HEK293 (cell line): ENCODE measurements around the gene IZUMO1.

ENCODE experiments used
- CTCF ChIA-PET: fragments of 350-600 bp; formaldehyde crosslinking; extraction: SDS; loops from one replicate; lab custom pipeline; 2021; ENCODE audit warnings: antibody characterized with exemption; lab: Yijun Ruan, JAX
- POLR2A ChIA-PET: fragments of 300-600 bp; formaldehyde crosslinking; extraction: SDS; loops from one replicate; lab custom pipeline; 2020; ENCODE audit warnings: antibody characterized with exemption, inconsistent platforms; lab: Yijun Ruan, JAX
- H3K27ac ChIP-seq: fragments of 200-500 bp; sonication (Bioruptor generic); 2 replicates; pipeline ENCODE4 v1.5.1; 2014; ENCODE audit warnings: low read depth, low read length, control low read depth, inconsistent platforms; ENCODE audit errors: extremely low read depth
- H3K36me3 ChIP-seq, 2 experiments: fragments of 200-500 bp in 1 of 2; sonication (Bioruptor generic) in 1 of 2; 1 replicate in 1 of 2; 2 replicates in 1 of 2; pipeline ENCODE4 v1.5.1; 2014 to 2017; ENCODE audit warnings: inconsistent platforms in 2 of 2, low read length in 2 of 2; ENCODE audit not compliant: control insufficient read depth in 2 of 2, insufficient read depth in 1 of 2
- H3K4me1 ChIP-seq: fragments of 200-500 bp; sonication (Bioruptor generic); 2 replicates; pipeline ENCODE4 v1.5.1; 2014; ENCODE audit warnings: mild to moderate bottlenecking, low read length, inconsistent platforms; ENCODE audit not compliant: control insufficient read depth, insufficient read depth
- H3K4me3 ChIP-seq: 2 replicates; pipeline ENCODE4 v1.5.1; 2011; ENCODE audit warnings: low read depth, mild to moderate bottlenecking, control low read depth, low read length, moderate library complexity
- H3K9me3 ChIP-seq: fragments of 200-500 bp; sonication (Bioruptor generic); 2 replicates; pipeline ENCODE4 v1.5.1; 2014; ENCODE audit warnings: low read depth, low read length, inconsistent platforms; ENCODE audit not compliant: control insufficient read depth, insufficient read depth
- CTCF ChIP-seq: fragments of 450-650 bp; formaldehyde crosslinking; IDR thresholded peaks from 2 replicates; pipeline ENCODE4 v1.5.1; 2016; ENCODE audit warnings: missing biosample characterization, missing genetic modification characterization
- FEZF1 ChIP-seq: fragments of 450-650 bp; formaldehyde crosslinking; IDR thresholded peaks from 2 replicates; pipeline ENCODE4 v1.5.1; 2016; ENCODE audit warnings: missing biosample characterization, missing genetic modification characterization
- GFI1B ChIP-seq: fragments of 450-650 bp; formaldehyde crosslinking; IDR thresholded peaks from 2 replicates; pipeline ENCODE4 v1.5.1; 2016; ENCODE audit warnings: missing biosample characterization, missing genetic modification characterization
- GLI2 ChIP-seq: fragments of 450-650 bp; formaldehyde crosslinking; IDR thresholded peaks from 2 replicates; pipeline ENCODE4; 2017; ENCODE audit warnings: missing biosample characterization, missing genetic modification characterization, low read depth, borderline replicate concordance
- GLIS2 ChIP-seq: fragments of 450-650 bp; formaldehyde crosslinking; IDR thresholded peaks from 2 replicates; pipeline ENCODE4 v1.5.1; 2016; ENCODE audit warnings: missing biosample characterization, missing genetic modification characterization
- INSM2 ChIP-seq: fragments of 450-650 bp; formaldehyde crosslinking; IDR thresholded peaks from 2 replicates; pipeline ENCODE4 v1.5.1; 2016; ENCODE audit warnings: missing biosample characterization, missing genetic modification characterization
- KLF16 ChIP-seq: fragments of 450-650 bp; formaldehyde crosslinking; IDR thresholded peaks from 2 replicates; pipeline ENCODE4 v1.5.1; 2017; ENCODE audit warnings: missing biosample characterization, missing genetic modification characterization
- KLF17 ChIP-seq: fragments of 450-650 bp; formaldehyde crosslinking; IDR thresholded peaks from 2 replicates; pipeline ENCODE4 v1.5.1; 2016; ENCODE audit warnings: missing biosample characterization, missing genetic modification characterization
- MYNN ChIP-seq: fragments of 450-650 bp; formaldehyde crosslinking; IDR thresholded peaks from 2 replicates; pipeline ENCODE4 v1.5.1; 2016; ENCODE audit warnings: missing biosample characterization, missing genetic modification characterization, borderline replicate concordance
- PRDM1 ChIP-seq: fragments of 450-650 bp; formaldehyde crosslinking; IDR thresholded peaks from 2 replicates; pipeline ENCODE4; 2016; ENCODE audit warnings: missing biosample characterization, missing genetic modification characterization
- SALL2 ChIP-seq: fragments of 450-650 bp; formaldehyde crosslinking; IDR thresholded peaks from 2 replicates; pipeline ENCODE4 v1.5.0; 2017; ENCODE audit warnings: missing biosample characterization, mild to moderate bottlenecking, missing genetic modification characterization, borderline replicate concordance
- SCRT2 ChIP-seq: fragments of 450-650 bp; formaldehyde crosslinking; IDR thresholded peaks from 2 replicates; pipeline ENCODE4 v1.5.1; 2016; ENCODE audit warnings: missing biosample characterization, missing genetic modification characterization
- SP2 ChIP-seq: fragments of 450-650 bp; formaldehyde crosslinking; IDR thresholded peaks from 2 replicates; pipeline ENCODE4 v1.5.1; 2016; ENCODE audit warnings: missing biosample characterization, missing genetic modification characterization
- ZBTB20 ChIP-seq: fragments of 450-650 bp; formaldehyde crosslinking; IDR thresholded peaks from 2 replicates; pipeline ENCODE4 v1.5.1; 2016; ENCODE audit warnings: missing biosample characterization, missing genetic modification characterization
- ZBTB21 ChIP-seq: fragments of 450-650 bp; formaldehyde crosslinking; IDR thresholded peaks from 2 replicates; pipeline ENCODE4 v1.5.1; 2017; ENCODE audit warnings: missing biosample characterization, missing genetic modification characterization
- ZBTB7A ChIP-seq: fragments of 450-650 bp; formaldehyde crosslinking; IDR thresholded peaks from 2 replicates; pipeline ENCODE4 v1.5.1; 2016; ENCODE audit warnings: low read depth, missing biosample characterization, missing genetic modification characterization
- ZFHX2 ChIP-seq: fragments of 450-650 bp; formaldehyde crosslinking; conservative IDR thresholded peaks from 2 replicates; pipeline ENCODE4 v1.5.1; 2016; ENCODE audit warnings: missing biosample characterization, missing genetic modification characterization
- ZIC2 ChIP-seq: fragments of 450-650 bp; formaldehyde crosslinking; IDR thresholded peaks from 2 replicates; pipeline ENCODE4 v1.5.1; 2016; ENCODE audit warnings: missing biosample characterization, missing genetic modification characterization
- ZNF10 ChIP-seq: fragments of 450-650 bp; formaldehyde crosslinking; IDR thresholded peaks from 2 replicates; pipeline ENCODE4 v1.5.1; 2017; ENCODE audit warnings: missing biosample characterization, missing genetic modification characterization
- ZNF175 ChIP-seq: fragments of 450-650 bp; formaldehyde crosslinking; IDR thresholded peaks from 2 replicates; pipeline ENCODE4 v1.5.1; 2016; ENCODE audit warnings: missing biosample characterization, missing genetic modification characterization
- ZNF202 ChIP-seq: fragments of 450-650 bp; formaldehyde crosslinking; IDR thresholded peaks from 2 replicates; pipeline ENCODE4 v1.5.1; 2016; ENCODE audit warnings: missing biosample characterization, missing genetic modification characterization, borderline replicate concordance
- ZNF23 ChIP-seq: fragments of 450-650 bp; formaldehyde crosslinking; IDR thresholded peaks from 2 replicates; pipeline ENCODE4 v1.5.1; 2016; ENCODE audit warnings: missing biosample characterization, missing genetic modification characterization, borderline replicate concordance
- ZNF239 ChIP-seq: fragments of 450-650 bp; formaldehyde crosslinking; IDR thresholded peaks from 2 replicates; pipeline ENCODE4 v1.5.1; 2016; ENCODE audit warnings: missing biosample characterization, missing genetic modification characterization
- ZNF26 ChIP-seq: fragments of 450-650 bp; formaldehyde crosslinking; IDR thresholded peaks from 2 replicates; pipeline ENCODE4 v1.5.1; 2016; ENCODE audit warnings: missing biosample characterization, missing genetic modification characterization
- ZNF292 ChIP-seq: fragments of 450-650 bp; formaldehyde crosslinking; IDR thresholded peaks from 2 replicates; pipeline ENCODE4 v1.5.1; 2016; ENCODE audit warnings: low read depth, missing biosample characterization, missing genetic modification characterization, borderline replicate concordance
- ZNF362 ChIP-seq: fragments of 450-650 bp; formaldehyde crosslinking; IDR thresholded peaks from 2 replicates; pipeline ENCODE4 v1.5.1; 2016; ENCODE audit warnings: missing biosample characterization, missing genetic modification characterization
- ZNF391 ChIP-seq: fragments of 450-650 bp; formaldehyde crosslinking; IDR thresholded peaks from 2 replicates; pipeline ENCODE4 v1.5.1; 2016; ENCODE audit warnings: low read depth, missing biosample characterization, missing genetic modification characterization, borderline replicate concordance
- ZNF555 ChIP-seq: fragments of 450-650 bp; formaldehyde crosslinking; conservative IDR thresholded peaks from 2 replicates; pipeline ENCODE4 v1.5.1; 2017; ENCODE audit warnings: missing biosample characterization, mild to moderate bottlenecking, missing genetic modification characterization, inconsistent platforms
- ZNF610 ChIP-seq: fragments of 450-650 bp; formaldehyde crosslinking; IDR thresholded peaks from 2 replicates; pipeline ENCODE4 v1.5.1; 2016; ENCODE audit warnings: missing biosample characterization, missing genetic modification characterization, borderline replicate concordance
- ZNF621 ChIP-seq: fragments of 450-650 bp; formaldehyde crosslinking; IDR thresholded peaks from 2 replicates; pipeline ENCODE4 v1.5.1; 2017; ENCODE audit warnings: missing biosample characterization, missing genetic modification characterization
- ZNF624 ChIP-seq: fragments of 450-650 bp; formaldehyde crosslinking; IDR thresholded peaks from 2 replicates; pipeline ENCODE4 v1.5.1; 2017; ENCODE audit warnings: missing biosample characterization, missing genetic modification characterization
- ZNF777 ChIP-seq: fragments of 450-650 bp; formaldehyde crosslinking; IDR thresholded peaks from 2 replicates; pipeline ENCODE4 v1.5.1; 2017; ENCODE audit warnings: missing biosample characterization, missing genetic modification characterization, borderline replicate concordance

IZUMO1 gene

GRCh38 chr19:48746738-48747575 is at the start of gene IZUMO1:
Gene IZUMO1 (minus strand): TSS chr19:48746909. CDS start chr19:48745859, 1,050 bp downstream.
- Histone ChIP-seq H3K36me3 (no peaks in the 10 kb centered on the region), H3K27ac (peak within 1 kb of the TSS; percentile 42; the same call in 1 of the 2 replicates), H3K9me3 (no peaks in the 10 kb centered on the region), H3K4me1 (no peaks in the 10 kb centered on the region), H3K4me3 (peak within 1 kb of the TSS; percentile 45)
- CTCF ChIA-PET, result interaction anchor here (0.6 to 1.5 kb wide), 7 partner anchors 8 to 84 kb away, joined by 3 to 5 read pairs (median 3); no protein-coding TSS in a partner anchor
- POLR2A ChIA-PET, result interaction anchor here (0.5 to 2.5 kb wide), 9 partner anchors 8 to 642 kb away, joined by 3 to 18 read pairs (median 5); partner anchors contain the start of genes RPL18 and SPHK2
- TF ChIP-seq ZNF23, result no peak
- TF ChIP-seq ZBTB7A (tag by site-specific recombination), result no peak
- no peak for TF ChIP-seq KLF16 (tag by site-specific recombination)
- TF ChIP-seq GLIS2 (tag by site-specific recombination), result peak; percentile 67; the same call in 1 of the 2 replicates
- peak; percentile 89 for TF ChIP-seq ZBTB21 (tag by site-specific recombination)
- TF ChIP-seq SCRT2, result no peak
- TF ChIP-seq GFI1B (tag by site-specific recombination), result no peak
- no peak for TF ChIP-seq ZNF26
- TF ChIP-seq PRDM1 (tag by site-specific recombination), result no peak
- no peak for TF ChIP-seq ZNF621 (tag by site-specific recombination)
- no peak for TF ChIP-seq ZNF10
- no peak for TF ChIP-seq CTCF (tag by site-specific recombination)
- TF ChIP-seq ZNF362 (tag by site-specific recombination), result no peak
- TF ChIP-seq INSM2 (tag by site-specific recombination), result no peak
- TF ChIP-seq ZNF175 (tag by site-specific recombination), result no peak
- no peak for TF ChIP-seq ZNF239
- 0 out of 2 replicates have a peak, but pooled peaks have one; percentile 51 for TF ChIP-seq ZNF777 (tag by site-specific recombination)
- TF ChIP-seq MYNN, result no peak
- TF ChIP-seq ZNF391 (tag by site-specific recombination), result no peak
- no peak for TF ChIP-seq GLI2 (tag by site-specific recombination)
- no peak for TF ChIP-seq ZNF202 (tag by site-specific recombination)
- no peak for TF ChIP-seq FEZF1 (tag by site-specific recombination)
- TF ChIP-seq ZBTB20 (tag by site-specific recombination), result no peak
- TF ChIP-seq ZIC2 (tag by site-specific recombination), result no peak
- TF ChIP-seq SALL2 (tag by site-specific recombination), result no peak
- TF ChIP-seq KLF17 (tag by site-specific recombination), result no peak
- TF ChIP-seq ZNF610 (tag by site-specific recombination), result no peak
- TF ChIP-seq ZNF555 (tag by site-specific recombination), result no peak
- TF ChIP-seq ZFHX2 (tag by site-specific recombination), result peak; percentile 89
- TF ChIP-seq ZNF624 (tag by site-specific recombination), result no peak
- no peak for TF ChIP-seq ZNF292 (tag by site-specific recombination)
- TF ChIP-seq SP2 (tag by site-specific recombination), result peak; percentile 52
